WI38 (cell line): Measurements from ENCODE around the gene CDK17.

Experiments
- H3K4me3 ChIP-seq: 2 replicates; pipeline ENCODE4 v1.5.1; 2011; ENCODE audit warnings: low read depth, mild to moderate bottlenecking, control low read depth, low read length
- CTCF ChIP-seq: IDR thresholded peaks from 2 replicates; pipeline ENCODE4 v1.5.1; 2012; ENCODE audit warnings: low read depth, mild to moderate bottlenecking, control low read depth, low read length

The CDK17 gene

GRCh38 chr12:96337953-96338352 is 62.3 kb downstream of the CDK17 start:
- no peak overlapping the region for H3K4me3 ChIP-seq
- TF ChIP-seq CTCF: no peak

- TF ChIP-seq CTCF: no peak
- H3K4me3 ChIP-seq: no peak overlapping the region
Observed at GRCh38 chr12:96336489-96336888, 63.8 kb downstream of the CDK17 start.

GRCh38 chr12:96335270-96335669 is 65.0 kb downstream of the CDK17 start:
- TF ChIP-seq CTCF: no peak

GRCh38 chr12:96334502-96334901 is 65.7 kb downstream of the CDK17 start:
- TF ChIP-seq CTCF: no peak

More at GRCh38 chr12:96335270-96335669, 65.0 kb downstream of the CDK17 start:
- no peak overlapping the region for H3K4me3 ChIP-seq

GRCh38 chr12:96329545-96329944 is 70.7 kb downstream of the CDK17 start:
- no peak for TF ChIP-seq CTCF
- H3K4me3 ChIP-seq: no peak overlapping the region

More at GRCh38 chr12:96334502-96334901, 65.7 kb downstream of the CDK17 start:
- H3K4me3 ChIP-seq: no peak overlapping the region

GRCh38 chr12:96329018-96329417 is 71.2 kb downstream of the CDK17 start:
- TF ChIP-seq CTCF: no peak
- no peak overlapping the region for H3K4me3 ChIP-seq

GRCh38 chr12:96327889-96328288 is 72.3 kb downstream of the CDK17 start:
- no peak for TF ChIP-seq CTCF
- H3K4me3 ChIP-seq: no peak overlapping the region
